ENCODE results near the gene FXYD5.

DNA sequence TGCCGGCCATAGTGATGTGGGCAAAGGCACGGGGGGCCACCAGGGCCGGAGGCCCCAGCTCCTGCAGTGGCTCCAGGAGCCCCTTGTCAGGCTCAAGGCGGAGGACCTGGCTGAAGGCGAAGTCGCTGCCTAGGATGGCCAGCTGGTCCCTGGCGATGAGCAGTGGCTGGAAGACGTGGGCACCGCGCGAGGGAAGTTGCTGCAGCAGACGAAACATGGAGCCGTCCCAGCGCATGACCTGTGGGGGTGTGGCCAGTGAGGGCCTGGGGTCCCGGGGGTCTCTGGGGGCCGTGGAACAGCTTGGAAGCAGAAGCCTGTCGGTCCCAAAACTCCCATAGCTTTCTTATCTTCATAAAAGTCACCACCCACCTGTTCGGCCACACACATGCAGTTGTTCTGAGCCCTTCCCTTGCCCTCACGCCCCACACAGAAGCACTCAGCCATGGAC is 29.2 kb upstream of the FXYD5 start:
- TF ChIP-seq, protein P1, sequence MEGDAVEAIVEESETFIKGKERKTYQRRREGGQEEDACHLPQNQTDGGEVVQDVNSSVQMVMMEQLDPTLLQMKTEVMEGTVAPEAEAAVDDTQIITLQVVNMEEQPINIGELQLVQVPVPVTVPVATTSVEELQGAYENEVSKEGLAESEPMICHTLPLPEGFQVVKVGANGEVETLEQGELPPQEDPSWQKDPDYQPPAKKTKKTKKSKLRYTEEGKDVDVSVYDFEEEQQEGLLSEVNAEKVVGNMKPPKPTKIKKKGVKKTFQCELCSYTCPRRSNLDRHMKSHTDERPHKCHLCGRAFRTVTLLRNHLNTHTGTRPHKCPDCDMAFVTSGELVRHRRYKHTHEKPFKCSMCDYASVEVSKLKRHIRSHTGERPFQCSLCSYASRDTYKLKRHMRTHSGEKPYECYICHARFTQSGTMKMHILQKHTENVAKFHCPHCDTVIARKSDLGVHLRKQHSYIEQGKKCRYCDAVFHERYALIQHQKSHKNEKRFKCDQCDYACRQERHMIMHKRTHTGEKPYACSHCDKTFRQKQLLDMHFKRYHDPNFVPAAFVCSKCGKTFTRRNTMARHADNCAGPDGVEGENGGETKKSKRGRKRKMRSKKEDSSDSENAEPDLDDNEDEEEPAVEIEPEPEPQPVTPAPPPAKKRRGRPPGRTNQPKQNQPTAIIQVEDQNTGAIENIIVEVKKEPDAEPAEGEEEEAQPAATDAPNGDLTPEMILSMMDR (IDR thresholded peaks at IDR 0.05), result no peak
- no peak for TF ChIP-seq POLR2A (IDR thresholded peaks at IDR 0.05)

Measured in right lobe of liver (tissue), 4 donors.